PFSK-1 (cell line): ENCODE results near the gene TMEM30B.

Experiments
- REST ChIP-seq, 2 experiments: IDR thresholded peaks; 2 replicates each; pipeline versions ENCODE4 v1.6.1 to v1.8.0; 2011 to 2012; ENCODE audit warnings: low read depth in 2 of 2, low read length in 2 of 2, control low read depth in 1 of 2, inconsistent platforms in 1 of 2, mild to moderate bottlenecking in 1 of 2, moderate library complexity in 1 of 2; ENCODE audit not compliant: insufficient read depth in 1 of 2
- SIN3A ChIP-seq: IDR thresholded peaks from 2 replicates; pipeline ENCODE4 v1.6.1; 2012; ENCODE audit warnings: mild to moderate bottlenecking, low read length, moderate library complexity, borderline replicate concordance; ENCODE audit not compliant: insufficient read depth

DNA sequence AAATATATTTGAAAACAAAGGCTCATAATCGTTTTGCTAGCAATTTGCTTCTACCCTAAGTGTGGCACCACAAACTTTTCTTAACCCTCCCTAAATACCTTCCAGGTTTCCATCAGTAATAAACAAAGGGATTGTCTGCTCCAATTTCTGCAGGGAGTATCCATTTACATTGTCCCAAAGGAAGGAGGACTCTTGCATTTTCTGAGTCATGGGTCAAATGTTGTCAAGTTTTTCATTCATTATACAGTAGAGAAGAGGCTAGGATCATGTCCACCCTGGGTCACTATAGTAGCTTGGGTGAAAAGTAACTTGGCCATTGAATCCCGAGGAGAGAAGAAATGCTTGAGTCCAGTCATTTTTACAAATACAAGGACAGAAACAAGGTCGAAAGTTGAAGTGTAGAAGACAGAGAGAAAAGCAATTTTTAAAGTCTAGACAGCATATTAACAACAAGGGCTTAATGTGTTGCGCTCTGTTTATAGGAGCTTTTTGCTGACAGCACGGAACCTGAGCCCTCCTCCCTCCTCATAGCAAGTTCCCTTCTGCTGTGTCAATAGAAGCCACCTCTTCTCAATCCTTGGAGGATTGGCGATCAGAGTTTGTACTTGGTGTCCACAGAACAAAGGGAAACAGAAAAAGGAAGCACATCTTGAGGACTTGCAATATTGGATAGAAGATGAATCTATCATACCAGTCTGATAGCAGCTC, 53.1 kb downstream of the TMEM30B start:
- TF ChIP-seq SIN3A: no peak
- TF ChIP-seq REST (IDR thresholded peaks at IDR 0.05; ENCODE audit: insufficient read depth in 1 of 2, low read depth in 2 of 2, low read length in 2 of 2): no peak
